Measurements from ENCODE around the gene CAMSAP3. TPM values are rescaled to one million over a fixed set of nuclear protein-coding genes. Genes with fewer than 3 reads are reported as not detected.

Gene CAMSAP3
- total RNA-seq, 1 experiment from 2014 or later, result 28.4 TPM

DNA sequence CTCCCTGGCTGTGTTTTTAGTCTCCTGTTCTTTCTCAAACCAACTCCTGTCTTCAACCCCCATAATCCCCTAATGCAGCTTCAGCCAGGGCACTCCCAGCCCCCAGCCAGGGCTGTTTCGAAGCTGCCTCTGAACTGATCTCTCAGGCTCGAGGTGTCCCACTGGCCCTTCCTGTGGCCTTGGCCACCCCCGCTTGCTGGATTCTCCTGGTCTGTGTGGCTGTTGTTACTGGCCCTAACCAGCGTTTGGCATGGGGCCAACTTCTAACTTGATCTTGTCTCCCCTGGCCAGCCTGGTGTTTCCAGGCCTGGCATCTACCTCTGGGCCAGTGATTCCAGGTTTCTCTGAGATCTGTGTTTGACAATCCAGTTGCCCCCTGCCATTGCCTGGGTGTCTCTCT, 22.7 kb downstream of the CAMSAP3 start:
- H3K9me3 Mint-ChIP-seq, result no peaks in the 10 kb centered on the region
- Histone ChIP-seq H3K9ac (ENCODE audit: extremely low read depth, insufficient read length, low read length) (no peak overlapping the region), H3K56ac (ENCODE audit: insufficient read length, low read depth, low read length) (no peak overlapping the region), H2BK12ac (ENCODE audit: insufficient read length, low read depth, low read length) (no peak overlapping the region), H4K5ac (ENCODE audit: insufficient read length, low read depth, low read length) (no peak overlapping the region), H2BK15ac (ENCODE audit: low read depth, low read length) (no peak overlapping the region), H2BK120ac (ENCODE audit: low read depth, low read length, poor library complexity, severe bottlenecking) (no peak overlapping the region), H2AFZ (ENCODE audit: low read length) (no peak overlapping the region), H3K27me3 (ENCODE audit: insufficient read depth, low read length) (peaks cover 2% of the 10 kb centered on the region; the same call in 1 of the 2 replicates), H3K23me2 (ENCODE audit: insufficient read length, low read depth, low read length, poor library complexity, severe bottlenecking) (no peaks in the 10 kb centered on the region), H3K14ac (ENCODE audit: insufficient read depth, low read length) (no peak overlapping the region), H3K79me1 (ENCODE audit: insufficient read depth, low read depth, low read length, poor library complexity, severe bottlenecking) (no peaks in the 10 kb centered on the region), H4K20me1 (ENCODE audit: control insufficient read depth, insufficient read depth, insufficient read length) (no peaks in the 10 kb centered on the region), H3K23ac (ENCODE audit: insufficient read length, low read depth, low read length) (no peak overlapping the region), H3T11ph (ENCODE audit: low read length) (no peak overlapping the region), H3K18ac (ENCODE audit: insufficient read length, low read depth, low read length) (no peak overlapping the region), H3K4me1 (ENCODE audit: insufficient read depth, low read length) (no peaks in the 10 kb centered on the region), H3K79me2 (ENCODE audit: insufficient read depth, low read length) (no peaks in the 10 kb centered on the region), H2BK20ac (ENCODE audit: low read depth, low read length, poor library complexity, severe bottlenecking) (no peak overlapping the region), H3K27ac (ENCODE audit: insufficient read length, low read depth, low read length) (no peak overlapping the region), H3K9me3 (ENCODE audit: control insufficient read depth, low read depth, low read length) (no peaks in the 10 kb centered on the region), H4K8ac (replicated peaks; ENCODE audit: insufficient read length, low read depth, low read length) (no peak overlapping the region), H4K91ac (ENCODE audit: insufficient read length, low read depth, low read length) (no peak overlapping the region), H3K4me2 (ENCODE audit: insufficient read depth, insufficient read length, low read length) (no peak overlapping the region), H2AK5ac (ENCODE audit: insufficient read length, low read length) (no peak overlapping the region), H2BK5ac (ENCODE audit: insufficient read length, low read length) (no peak overlapping the region), H3K4ac (ENCODE audit: low read depth, low read length) (no peak overlapping the region)
- H3K27me3 Mint-ChIP-seq (ENCODE audit: low read depth), result no peaks in the 10 kb centered on the region
- TF ChIP-seq, protein P1, sequence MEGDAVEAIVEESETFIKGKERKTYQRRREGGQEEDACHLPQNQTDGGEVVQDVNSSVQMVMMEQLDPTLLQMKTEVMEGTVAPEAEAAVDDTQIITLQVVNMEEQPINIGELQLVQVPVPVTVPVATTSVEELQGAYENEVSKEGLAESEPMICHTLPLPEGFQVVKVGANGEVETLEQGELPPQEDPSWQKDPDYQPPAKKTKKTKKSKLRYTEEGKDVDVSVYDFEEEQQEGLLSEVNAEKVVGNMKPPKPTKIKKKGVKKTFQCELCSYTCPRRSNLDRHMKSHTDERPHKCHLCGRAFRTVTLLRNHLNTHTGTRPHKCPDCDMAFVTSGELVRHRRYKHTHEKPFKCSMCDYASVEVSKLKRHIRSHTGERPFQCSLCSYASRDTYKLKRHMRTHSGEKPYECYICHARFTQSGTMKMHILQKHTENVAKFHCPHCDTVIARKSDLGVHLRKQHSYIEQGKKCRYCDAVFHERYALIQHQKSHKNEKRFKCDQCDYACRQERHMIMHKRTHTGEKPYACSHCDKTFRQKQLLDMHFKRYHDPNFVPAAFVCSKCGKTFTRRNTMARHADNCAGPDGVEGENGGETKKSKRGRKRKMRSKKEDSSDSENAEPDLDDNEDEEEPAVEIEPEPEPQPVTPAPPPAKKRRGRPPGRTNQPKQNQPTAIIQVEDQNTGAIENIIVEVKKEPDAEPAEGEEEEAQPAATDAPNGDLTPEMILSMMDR (conservative IDR thresholded peaks at IDR 0.05), result no peak
- H3K4me3 Mint-ChIP-seq, result no peak overlapping the region; a peak in 1 of 5 replicates
- WGBS (ENCODE audit: extremely low coverage, insufficient read length, low lambda C conversion rate), result no CpG with 5 or more reads among the region's 4 CpGs
- peaks cover 27 to 54% (median 53%) of the 10 kb centered on the region in 3 experiments for H3K36me3 Mint-ChIP-seq (ENCODE audit: insufficient read depth in 1 of 3, low read depth in 3 of 3)
- peak overlapping the region in 1 of 3 experiments; percentile 28; a peak in 1 of 7 replicates for H3K27ac Mint-ChIP-seq
- no peak for DNase-seq
- no peaks in the 10 kb centered on the region for H3K4me1 Mint-ChIP-seq

Data from H9 (cell line).